GM12878 (cell line): ENCODE measurements around the gene RBMS3. TPM values are rescaled to one million over a fixed set of nuclear protein-coding genes. Genes with fewer than 3 reads are reported as not detected.
A peak's percentile ranks its signal among the peaks of the same experiment; 100 is the strongest.

Experiments
- ATAC-seq: fragments of 200-7000 bp; cut with Tn5 transposase; 3 replicates; pipeline ENCODE4 v1.9.1; 2020; ENCODE audit warnings: mild to moderate bottlenecking, moderate library complexity
- BruUV-seq: library from RNA; stranded (reverse); fragments of 400-500 nt; replicated peaks from 2 replicates; lab custom pipeline; 2021; lab: Mats Ljungman, UMichigan
- CTCF ChIA-PET: fragments of 300-600 bp; sonication (Branson Sonifier 250); formaldehyde crosslinking; extraction: SDS; loops from one replicate; lab custom pipeline; 2021; ENCODE audit warnings: inconsistent platforms; lab: Yijun Ruan, JAX
- POLR2A ChIA-PET: fragments of 350-600 bp; formaldehyde crosslinking; extraction: SDS; loops from one replicate; lab custom pipeline; 2021; ENCODE audit warnings: inconsistent platforms; lab: Charles Lee
- RAD21 ChIA-PET: fragments of 300-600 bp; sonication (Branson Sonifier 250); formaldehyde crosslinking; loops from one replicate; lab custom pipeline; 2023; ENCODE audit warnings: antibody characterized with exemption; ENCODE audit not compliant: unreplicated experiment; lab: Charles Lee
- SMC1A ChIA-PET: fragments of 300-600 bp; sonication (Branson Sonifier 250); formaldehyde crosslinking; loops from one replicate; lab custom pipeline; 2023; ENCODE audit not compliant: unreplicated experiment, uncharacterized antibody; lab: Charles Lee
- DNase-seq: peaks from one replicate; pipeline ENCODE4 v3.0.0-alpha.2; 2011; ENCODE audit warnings: low read depth, low spot score
- FAIRE-seq: peaks from 3 replicates; lab custom pipeline; 2011; peaks lifted over from hg19 to GRCh38; lab: Jason Lieb, UNC
- H2AFZ ChIP-seq: 2 replicates; pipeline ENCODE4 v1.6.0; 2011; ENCODE audit warnings: low read depth, low read length, control low read depth; ENCODE audit not compliant: control insufficient read depth
- H3K27ac ChIP-seq: 2 replicates; pipeline ENCODE4 v1.5.1; 2011; ENCODE audit warnings: control low read depth; ENCODE audit not compliant: control insufficient read depth, insufficient read depth
- H3K27me3 ChIP-seq, 2 experiments: replicated peaks in 1 of 2; 2 replicates each; pipeline versions ENCODE4 v1.6.0 to v1.6.1; 2011; ENCODE audit warnings: low read length in 1 of 2; ENCODE audit not compliant: control insufficient read depth in 2 of 2, insufficient read depth in 2 of 2
- H3K36me3 ChIP-seq, 2 experiments: 2 replicates each; pipeline ENCODE4 v1.5.1; 2011; ENCODE audit warnings: low read length in 1 of 2; ENCODE audit not compliant: control insufficient read depth in 2 of 2, insufficient read depth in 2 of 2
- H3K4me1 ChIP-seq: 2 replicates; pipeline ENCODE4 v1.6.1; 2011; ENCODE audit warnings: mild to moderate bottlenecking, low read length, moderate library complexity, mixed read lengths; ENCODE audit not compliant: control insufficient read depth, insufficient read depth
- H3K4me2 ChIP-seq: 2 replicates; pipeline ENCODE4 v1.6.0; 2011; ENCODE audit warnings: control low read depth; ENCODE audit not compliant: control insufficient read depth, insufficient read depth
- H3K4me3 ChIP-seq: fragments of 200-600 bp; sonication (generic); 2 replicates; pipeline ENCODE4 v1.5.1; 2016
- H3K79me2 ChIP-seq: 2 replicates; pipeline ENCODE4 v1.6.0; 2011; ENCODE audit warnings: low read length; ENCODE audit not compliant: control insufficient read depth, insufficient read depth
- H3K9ac ChIP-seq: 2 replicates; pipeline ENCODE4 v1.8.0; 2011; ENCODE audit warnings: low read length, control low read depth, mixed read lengths; ENCODE audit not compliant: control insufficient read depth, insufficient read depth
- H3K9me3 ChIP-seq: replicated peaks from 3 replicates; pipeline ENCODE4 v1.5.1; 2011; ENCODE audit warnings: mild to moderate bottlenecking, low read length; ENCODE audit not compliant: control insufficient read depth, insufficient read depth
- H4K20me1 ChIP-seq: 2 replicates; pipeline ENCODE4 v1.6.0; 2011; ENCODE audit not compliant: control insufficient read depth, insufficient read depth
- ATF7 ChIP-seq: fragments of 450-650 bp; IDR thresholded peaks from 2 replicates; pipeline ENCODE4 v1.6.1; 2016; ENCODE audit warnings: low read depth, mild to moderate bottlenecking
- TCF3 ChIP-seq: IDR thresholded peaks from 2 replicates; pipeline ENCODE4 v1.6.1; 2012; ENCODE audit warnings: low read depth, mild to moderate bottlenecking, low read length, borderline replicate concordance; ENCODE audit not compliant: insufficient read depth
- WGBS: methylation state at CpG from one replicate; pipeline ENCODE4 v1.1.6; 2016; ENCODE audit warnings: low lambda C conversion rate; ENCODE audit not compliant: insufficient replicate concordance, insufficient coverage; ENCODE audit errors: missing lambda C conversion rate; 5-methylcytosine and 5-hydroxymethylcytosine counted together
- in situ Hi-C: fragments of 300-500 bp; cut with MboI; formaldehyde crosslinking; loops from 9 replicates; pipeline ENCODE4 v1.14.3; 2018; ENCODE audit warnings: mixed read lengths
- intact Hi-C: fragments of 100-400 bp; cut with micrococcal nuclease; formaldehyde crosslinking; loops from one replicate; pipeline ENCODE4 v1.14.2; 2022; ENCODE audit not compliant: unreplicated experiment
- polyA plus RNA-seq, 11 experiments: library from polyadenylated mRNA; depleted of rRNA in 4 of 11; unstranded in 6 of 11; stranded (reverse) in 5 of 11; fragments of >200 nt; fragmentation: Nextera tagmentation in 4 of 11; fragmentation: Illumina TruSeq in 1 of 11; extraction: Ambion mirVana in 4 of 11; extraction: Trizol in 1 of 11; gene quantifications; 1 replicate in 1 of 11; 2 replicates in 10 of 11; pipeline versions ENCODE4 v1.2.1 to v1.2.3, GENCODE V29; 2011 to 2016; ENCODE audit warnings: inconsistent platforms in 2 of 11, missing spikeins in 2 of 11, low read depth in 1 of 11
- total RNA-seq, 4 experiments: library from RNA; depleted of rRNA in 3 of 4; stranded (reverse); fragments of >200 nt in 3 of 4; fragmentation: Illumina TruSeq in 1 of 4; extraction: Trizol in 1 of 4; gene quantifications; 2 replicates each; pipeline versions ENCODE4 v1.2.1 to v1.2.3, GENCODE V29; 2013 to 2021
- TF ChIP-seq, protein P1 (sequence below): fragments of 450-650 bp; IDR thresholded peaks from 2 replicates; pipeline ENCODE4 v1.6.1; 2016; ENCODE audit warnings: mild to moderate bottlenecking

RBMS3 gene
- total and polyA plus RNA-seq, 10 of the 15 experiments (the other 5 are each of a cell fraction or from before 2014, with no cell fraction given) = 0.79 to 4.7 (median 3.1) TPM

DNA sequence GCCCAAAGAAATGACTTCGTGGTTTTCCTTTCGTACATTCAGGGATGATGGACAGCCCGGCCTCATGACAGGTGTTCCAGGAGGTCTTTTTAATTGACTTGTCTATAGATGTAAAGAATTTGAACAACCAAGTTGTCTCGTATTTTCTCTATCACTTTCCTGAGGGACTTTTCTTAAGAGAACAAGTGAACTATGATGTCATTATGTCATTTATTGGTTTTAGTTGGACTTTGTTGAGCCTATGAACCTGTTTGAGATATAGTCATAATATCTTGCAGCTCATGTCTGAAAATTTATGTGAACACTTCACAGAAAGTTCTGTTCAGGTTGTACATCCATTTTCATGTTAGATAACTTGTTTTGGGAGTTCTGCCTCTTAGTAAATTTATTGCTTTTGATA lies 89.2 kb downstream of the RBMS3 start:
- no peaks in the 10 kb centered on the region for H3K36me3 ChIP-seq
- 42% methylated on average over 4 of the region's 4 CpGs for WGBS
- ChIA-PET SMC1A (interaction anchor here (0.7 to 3.3 kb wide), 13 partner anchors 10 to 64 kb away, joined by 3 to 10 read pairs (median 4); no protein-coding TSS in a partner anchor), RAD21 (interaction anchor here (0.7 to 2.1 kb wide), 6 partner anchors 10 to 88 kb away, joined by 3 to 6 read pairs (median 3); no protein-coding TSS in a partner anchor), CTCF (interaction anchor here (1.3 kb wide), 1 partner anchor 42 kb away, joined by 3 read pairs; no protein-coding TSS in a partner anchor), POLR2A (interaction anchor here (1.2 kb wide), 1 partner anchor 26 kb away, joined by 3 read pairs; no protein-coding TSS in a partner anchor)
- H3K9ac ChIP-seq = no peak overlapping the region
- DNase-seq = no peak
- no peak overlapping the region for H3K27ac ChIP-seq
- H3K4me3 ChIP-seq = no peak overlapping the region
- intact Hi-C loops (no loop called here), in situ Hi-C loops (no loop called here)
- no peaks in the 10 kb centered on the region for H3K4me1 ChIP-seq
- TF ChIP-seq TCF3 = no peak
- TF ChIP-seq, protein P1, sequence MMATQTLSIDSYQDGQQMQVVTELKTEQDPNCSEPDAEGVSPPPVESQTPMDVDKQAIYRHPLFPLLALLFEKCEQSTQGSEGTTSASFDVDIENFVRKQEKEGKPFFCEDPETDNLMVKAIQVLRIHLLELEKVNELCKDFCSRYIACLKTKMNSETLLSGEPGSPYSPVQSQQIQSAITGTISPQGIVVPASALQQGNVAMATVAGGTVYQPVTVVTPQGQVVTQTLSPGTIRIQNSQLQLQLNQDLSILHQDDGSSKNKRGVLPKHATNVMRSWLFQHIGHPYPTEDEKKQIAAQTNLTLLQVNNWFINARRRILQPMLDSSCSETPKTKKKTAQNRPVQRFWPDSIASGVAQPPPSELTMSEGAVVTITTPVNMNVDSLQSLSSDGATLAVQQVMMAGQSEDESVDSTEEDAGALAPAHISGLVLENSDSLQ = peak; percentile 42
- TF ChIP-seq ATF7 = peak; percentile 92
- H2AFZ ChIP-seq = no peak overlapping the region
- no peaks in the 10 kb centered on the region for H3K27me3 ChIP-seq
- H3K79me2 ChIP-seq = no peaks in the 10 kb centered on the region
- FAIRE-seq = no peak
- H4K20me1 ChIP-seq = no peaks in the 10 kb centered on the region
- no peak overlapping the region for H3K4me2 ChIP-seq
- no TSS peak for BruUV-seq
- peak; percentile 42 for ATAC-seq
- H3K9me3 ChIP-seq = no peaks in the 10 kb centered on the region
